ENCODE results near the gene SNX10.

Gene SNX10

GRCh38 chr7:26298472-26299058 lies 6.9 kb downstream of the SNX10 start:
- DNase-seq (ENCODE audit: low spot score): no peak

- DNase-seq (ENCODE audit: low spot score): no peak
These were observed 13.6 kb downstream of the SNX10 start for GRCh38 chr7:26305090-26305868.

GRCh38 chr7:26305869-26306665 lies 14.4 kb downstream of the SNX10 start:
- no peak for DNase-seq (ENCODE audit: low spot score)

GRCh38 chr7:26306790-26307189 lies 15.1 kb downstream of the SNX10 start:
- no peak for DNase-seq (ENCODE audit: low spot score)

- no peak for DNase-seq (ENCODE audit: low spot score)
These were observed 15.6 kb downstream of the SNX10 start for GRCh38 chr7:26307226-26307625.

GRCh38 chr7:26307791-26308190 lies 16.1 kb downstream of the SNX10 start:
- DNase-seq (ENCODE audit: low spot score): no peak

GRCh38 chr7:26308551-26308950 lies 16.9 kb downstream of the SNX10 start:
- DNase-seq (ENCODE audit: low spot score): no peak

GRCh38 chr7:26309089-26309488 lies 17.4 kb downstream of the SNX10 start:
- DNase-seq (ENCODE audit: low spot score): no peak

- DNase-seq (ENCODE audit: low spot score): no peak
These were observed 20.1 kb downstream of the SNX10 start for GRCh38 chr7:26311798-26312197.

- no peak for DNase-seq (ENCODE audit: low spot score)
These were observed 25.5 kb downstream of the SNX10 start for GRCh38 chr7:26317211-26317610.

GRCh38 chr7:26318921-26319320 lies 27.3 kb downstream of the SNX10 start:
- DNase-seq (ENCODE audit: low spot score): no peak

- no peak for DNase-seq (ENCODE audit: low spot score)
These were observed 28.0 kb downstream of the SNX10 start for GRCh38 chr7:26319636-26320035.

- no peak for DNase-seq (ENCODE audit: low spot score)
These were observed 29.2 kb downstream of the SNX10 start for GRCh38 chr7:26320878-26321277.

GRCh38 chr7:26321435-26321834 lies 29.8 kb downstream of the SNX10 start:
- no peak for DNase-seq (ENCODE audit: low spot score)

GRCh38 chr7:26326211-26326610 lies 34.5 kb downstream of the SNX10 start:
- DNase-seq (ENCODE audit: low spot score): no peak

GRCh38 chr7:26328498-26329390 lies 37.1 kb downstream of the SNX10 start:
- DNase-seq (ENCODE audit: low spot score): no peak

- DNase-seq (ENCODE audit: low spot score): peak; percentile 57
These were observed 38.0 kb downstream of the SNX10 start for GRCh38 chr7:26329520-26330255.

- no peak for DNase-seq (ENCODE audit: low spot score)
These were observed 39.5 kb downstream of the SNX10 start for GRCh38 chr7:26331113-26331512.

GRCh38 chr7:26331789-26332188 lies 40.1 kb downstream of the SNX10 start:
- no peak for DNase-seq (ENCODE audit: low spot score)

GRCh38 chr7:26332698-26333097 lies 41.0 kb downstream of the SNX10 start:
- DNase-seq (ENCODE audit: low spot score): no peak

- DNase-seq (ENCODE audit: low spot score): no peak
These were observed 42.7 kb downstream of the SNX10 start for GRCh38 chr7:26334166-26334859.

Data from Ammon's horn (tissue), 1 donor.